ENCODE measurements around the gene RNU6-9. TPM values are rescaled to one million over a fixed set of nuclear protein-coding genes. Genes with fewer than 3 reads are reported as not detected.
"Not testable (repeated sequence)": the region's sequence is repeated elsewhere in the genome, so short reads cannot be mapped to it uniquely, and the experiment has no call there.

The RNU6-9 gene
- not detected for total RNA-seq
- long read RNA-seq = 0 reads

DNA sequence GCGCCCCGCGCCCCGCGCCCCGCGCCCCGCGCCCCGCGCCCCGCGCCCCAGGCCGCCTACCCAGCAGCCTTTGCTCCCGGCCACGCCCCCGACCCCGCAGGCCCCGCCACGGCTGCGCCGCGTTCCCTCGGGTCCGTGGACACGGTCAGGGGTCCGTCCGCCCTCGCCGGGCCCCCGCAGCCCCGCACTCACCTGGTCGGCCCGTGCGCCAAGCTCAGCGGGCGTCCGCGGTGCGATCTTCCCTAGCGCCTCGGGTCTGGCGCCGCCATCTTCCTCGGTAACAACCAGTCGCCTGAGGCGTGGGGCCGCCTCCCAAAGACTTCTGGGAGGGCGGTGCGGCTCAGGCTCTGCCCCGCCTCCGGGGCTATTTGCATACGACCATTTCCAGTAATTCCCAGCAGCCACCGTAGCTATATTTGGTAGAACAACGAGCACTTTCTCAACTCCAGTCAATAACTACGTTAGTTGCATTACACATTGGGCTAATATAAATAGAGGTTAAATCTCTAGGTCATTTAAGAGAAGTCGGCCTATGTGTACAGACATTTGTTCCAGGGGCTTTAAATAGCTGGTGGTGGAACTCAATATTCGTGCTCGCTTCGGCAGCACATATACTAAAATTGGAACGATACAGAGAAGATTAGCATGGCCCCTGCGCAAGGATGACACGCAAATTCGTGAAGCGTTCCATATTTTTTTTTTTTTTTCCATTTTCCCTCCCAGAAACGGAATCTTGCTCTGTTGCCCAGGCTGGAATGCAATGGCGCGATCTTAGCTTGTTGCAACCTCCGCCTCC, at the start of gene RNU6-9, which contains the start of gene MED16:
TSS of gene RNU6-9 (plus strand) at position 591 of the 796 bp plus-strand sequence.
TSS of gene MED16 (minus strand) at position 294 of the 796 bp plus-strand sequence. CDS start 2,056 bp downstream, outside the sequence.
- ATAC-seq = peak; percentile 98
- intact Hi-C loops (cut with DNase I) = no loop called here
- peak; percentile 96 for DNase-seq (ENCODE audit: missing footprints)

- DNase-seq (ENCODE audit: missing footprints) (no peak), ATAC-seq (no peak)
- intact Hi-C loops (cut with DNase I) = no loop called here
Measured at GRCh38 chr19:843836-844545, 49.3 kb upstream of the RNU6-9 start.

GRCh38 chr19:844546-844971, 48.7 kb upstream of the RNU6-9 start:
- ATAC-seq = no peak
- DNase-seq (ENCODE audit: missing footprints) = no peak
- intact Hi-C loops (cut with DNase I) = no loop called here

- intact Hi-C loops (cut with DNase I) = loop anchor here (5.0 kb wide), 1 partner anchor 44 kb away; no protein-coding TSS in a partner anchor
- ATAC-seq (no peak), DNase-seq (ENCODE audit: missing footprints) (no peak)
Measured at GRCh38 chr19:845707-846521, 47.4 kb upstream of the RNU6-9 start.

DNA sequence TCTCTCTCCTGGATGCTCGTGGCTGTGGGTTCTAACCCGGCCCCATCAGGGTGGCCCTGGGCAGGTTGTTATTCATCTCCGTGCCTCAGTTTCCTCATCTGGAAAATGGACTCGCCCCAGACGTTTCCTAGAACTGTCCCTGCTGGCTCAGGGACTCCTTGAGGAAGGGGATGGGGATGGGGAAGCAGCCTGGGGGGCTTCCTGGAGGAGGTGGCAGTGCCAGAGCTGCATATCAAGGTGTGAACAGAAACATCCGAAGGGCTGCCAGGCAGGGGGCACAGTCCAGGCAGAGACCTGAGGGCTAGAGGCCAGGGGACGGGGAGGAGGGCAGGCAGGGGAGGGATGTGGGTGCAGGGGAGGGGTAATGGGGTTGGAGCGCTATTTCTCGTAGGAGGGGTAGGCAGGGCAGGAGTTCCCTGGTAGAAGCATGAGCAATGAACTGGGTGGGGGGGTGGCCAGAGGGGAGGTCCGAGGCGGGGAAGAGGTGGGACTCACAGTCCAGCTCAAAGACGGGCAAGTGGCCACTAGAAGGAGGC, 44.8 kb upstream of the RNU6-9 start:
- peak; percentile 32 for ATAC-seq
- intact Hi-C loops (cut with DNase I) = loop anchor here (5.0 kb wide), 1 partner anchor 46 kb away; no protein-coding TSS in a partner anchor
- peak; percentile 73 for DNase-seq (ENCODE audit: missing footprints)

GRCh38 chr19:849195-849594, 44.1 kb upstream of the RNU6-9 start:
- intact Hi-C loops (cut with DNase I) = loop anchor here (5.0 kb wide), 1 partner anchor 47 kb away; no protein-coding TSS in a partner anchor
- ATAC-seq; DNase-seq (ENCODE audit: missing footprints): not testable (repeated sequence)

DNA sequence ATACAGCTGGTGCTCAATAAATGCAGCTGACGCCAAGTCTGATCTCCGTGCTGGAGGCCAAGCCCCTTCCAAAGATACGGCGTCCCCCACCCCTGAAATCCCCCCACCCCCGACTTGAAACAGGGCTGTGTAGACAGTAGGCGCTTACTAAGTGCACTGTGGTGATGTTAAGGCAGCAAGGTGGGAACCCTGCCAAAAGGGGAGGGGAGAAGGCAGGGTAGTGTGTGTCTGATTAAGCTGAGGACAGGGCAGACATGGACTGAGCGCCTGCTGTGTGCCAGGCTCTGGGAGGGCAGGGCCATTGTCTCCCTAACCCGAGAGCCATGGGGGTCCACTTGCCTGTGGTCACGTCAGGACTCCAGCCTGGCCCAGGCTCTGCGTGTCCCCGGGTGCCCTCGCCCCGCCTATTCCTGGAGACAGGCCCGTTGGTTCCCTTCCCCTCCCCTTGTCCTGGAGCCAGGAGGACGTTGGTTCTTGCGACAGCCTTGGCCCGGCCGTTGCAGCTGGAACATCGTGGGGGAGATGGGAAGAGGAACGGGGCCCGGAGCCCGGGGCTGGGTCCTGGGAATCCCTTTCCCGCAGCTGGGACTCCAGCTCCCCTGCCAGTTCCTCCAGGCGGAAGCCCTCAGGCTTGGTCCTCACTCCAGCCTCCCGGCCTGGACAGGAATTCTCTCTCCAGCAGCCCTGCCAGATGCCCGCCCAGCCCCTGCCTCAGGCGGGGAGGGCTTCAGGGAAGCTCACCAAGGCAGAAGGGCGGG, 42.9 kb upstream of the RNU6-9 start:
- intact Hi-C loops (cut with DNase I) = no loop called here
- DNase-seq (ENCODE audit: missing footprints) (peak; percentile 95), ATAC-seq (peak; percentile 89)

DNA sequence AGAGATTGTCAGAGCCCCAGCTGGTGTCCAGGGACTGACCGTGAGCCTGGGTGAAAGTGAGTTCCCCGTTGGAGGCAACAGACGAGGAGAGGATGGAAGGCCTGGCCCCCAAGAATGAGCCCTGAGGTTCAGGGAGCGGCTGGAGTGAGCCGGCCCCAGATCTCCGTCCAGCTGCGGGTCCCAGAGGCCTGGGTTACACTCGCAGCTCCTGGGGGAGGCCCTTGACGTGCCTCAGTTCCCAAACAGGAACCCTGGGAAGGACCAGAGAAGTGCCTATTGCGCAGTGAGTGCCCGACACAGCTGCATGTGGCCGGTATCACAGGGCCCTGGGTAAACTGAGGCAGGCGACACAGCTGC, 42.3 kb upstream of the RNU6-9 start:
- intact Hi-C loops (cut with DNase I) = no loop called here
- ATAC-seq (no peak), DNase-seq (ENCODE audit: missing footprints) (no peak)

GRCh38 chr19:852136-853013, 40.9 kb upstream of the RNU6-9 start, which contains the start of gene ELANE:
TSS of gene ELANE (plus strand) at chr19:852303. CDS start at chr19:852329, 26 bp downstream.
- intact Hi-C loops (cut with DNase I) = no loop called here
- DNase-seq (ENCODE audit: missing footprints) = no peak
- no peak for ATAC-seq

GRCh38 chr19:853014-853585, 40.2 kb upstream of the RNU6-9 start:
- DNase-seq (ENCODE audit: missing footprints) = no peak
- intact Hi-C loops (cut with DNase I) = no loop called here
- no peak for ATAC-seq

DNA sequence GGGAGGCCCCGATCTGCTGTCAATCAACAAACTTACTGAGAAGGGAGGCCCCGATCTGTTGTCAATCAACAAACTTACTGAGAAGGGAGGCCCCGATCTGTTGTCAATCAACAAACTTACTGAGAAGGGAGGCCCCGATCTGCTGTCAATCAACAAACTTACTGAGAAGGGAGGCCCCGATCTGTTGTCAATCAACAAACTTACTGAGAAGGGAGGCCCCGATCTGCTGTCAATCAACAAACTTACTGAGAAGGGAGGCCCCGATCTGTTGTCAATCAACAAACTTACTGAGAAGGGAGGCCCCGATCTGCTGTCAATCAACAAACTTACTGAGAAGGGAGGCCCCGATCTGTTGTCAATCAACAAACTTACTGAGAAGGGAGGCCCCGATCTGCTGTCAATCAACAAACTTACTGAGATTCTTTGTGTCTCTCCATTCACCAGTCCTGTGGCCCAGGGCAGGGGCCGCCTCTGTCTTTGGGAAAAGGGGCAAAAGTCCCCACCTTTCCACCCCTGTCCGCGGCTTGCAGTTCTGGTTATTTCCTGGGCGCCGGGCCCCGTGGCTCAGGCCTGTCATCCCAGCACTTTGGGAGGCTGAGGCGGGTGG, 39.6 kb upstream of the RNU6-9 start:
- intact Hi-C loops (cut with DNase I); ATAC-seq; DNase-seq (ENCODE audit: missing footprints): not testable (repeated sequence)

GRCh38 chr19:854549-854948, 38.7 kb upstream of the RNU6-9 start:
- intact Hi-C loops (cut with DNase I) = no loop called here
- ATAC-seq = no peak

DNA sequence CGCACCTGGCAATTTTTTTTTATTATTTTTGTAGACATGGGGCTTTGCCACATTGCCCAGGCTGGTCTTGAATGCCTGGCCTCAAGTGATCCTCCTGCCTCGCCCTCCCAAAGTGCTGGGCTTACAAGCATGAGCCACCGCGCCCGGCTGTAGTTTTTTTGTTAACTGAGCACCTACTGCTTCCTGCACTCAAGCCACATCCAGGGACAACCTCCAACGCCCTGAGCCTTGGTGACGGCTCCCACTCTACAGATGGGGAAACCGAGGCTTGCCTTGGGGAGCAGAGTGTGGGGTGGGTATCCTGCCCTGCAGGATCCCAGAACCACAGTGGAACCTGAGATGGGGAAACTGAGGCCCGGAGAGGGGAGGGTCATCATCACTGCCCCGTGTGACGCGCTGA, 38.1 kb upstream of the RNU6-9 start:
- DNase-seq (ENCODE audit: missing footprints) = no peak
- no peak for ATAC-seq
- intact Hi-C loops (cut with DNase I) = no loop called here

More at GRCh38 chr19:854549-854948, 38.7 kb upstream of the RNU6-9 start:
- DNase-seq (ENCODE audit: missing footprints) = no peak

- ATAC-seq = no peak
- intact Hi-C loops (cut with DNase I) = loop anchor here (2.0 kb wide), 1 partner anchor 85 kb away; no protein-coding TSS in a partner anchor
- DNase-seq (ENCODE audit: missing footprints) = no peak
Measured at GRCh38 chr19:855566-856120, 37.6 kb upstream of the RNU6-9 start.

- intact Hi-C loops (cut with DNase I) = no loop called here
- no peak for ATAC-seq
- DNase-seq (ENCODE audit: missing footprints) = no peak
Measured at GRCh38 chr19:858284-858683, 35.0 kb upstream of the RNU6-9 start.
